ENCODE data around the gene RITA1. TPM values are rescaled to one million over a fixed set of nuclear protein-coding genes. Genes with fewer than 3 reads are reported as not detected.

RITA1 gene
- total and polyA plus RNA-seq, 2 donors (not counting 3 experiments of a cell fraction or from before 2014, with no cell fraction given): 20.7 to 21.3 TPM

GRCh38 chr12:113184900-113185179 lies 681 bp upstream of the RITA1 start:
- BruUV-seq (replicated peaks): no TSS peak

GRCh38 chr12:113186033-113186365 lies 478 bp downstream of the RITA1 start:
- dilution Hi-C loops (cut with MboI; ENCODE audit: extremely low pct_ligation_motif_present, low sequenced_read_pairs) (no loop called here), intact Hi-C loops (cut with micrococcal nuclease) (no loop called here)
- TF ChIP-seq CTCF (IDR thresholded peaks at IDR 0.05; ENCODE audit: extremely low read depth in 1 of 2, insufficient read depth in 1 of 2, low read depth in 1 of 2, low read length in 2 of 2) (no peak), JUN (IDR thresholded peaks at IDR 0.05; ENCODE audit: borderline replicate concordance, insufficient read depth, insufficient read length, low read depth) (no peak), EZH2 (IDR thresholded peaks at IDR 0.05; ENCODE audit: borderline replicate concordance, low read depth, low read length, severe bottlenecking) (no peak)
- no peak for DNase-seq (ENCODE audit: low read depth, low spot score)
- Histone ChIP-seq H3K4me3 (replicated peaks in 1 of 3; ENCODE audit: insufficient read depth in 1 of 3, low read depth in 1 of 3, low read length in 3 of 3) (peak overlapping the region; percentile 45 to 79 (median 76)), H3K4me2 (ENCODE audit: insufficient read depth, low read length) (peak overlapping the region; percentile 91), H4K20me1 (replicated peaks; ENCODE audit: control insufficient read depth, extremely low read depth, insufficient read depth, low read length) (no peaks in the 10 kb centered on the region), H3K36me3 (ENCODE audit: control insufficient read depth in 2 of 2, extremely low read depth in 1 of 2, insufficient read depth in 2 of 2, low read length in 2 of 2) (peaks cover 0 to 3% of the 10 kb centered on the region in 2 experiments), H3K9me1 (replicated peaks; ENCODE audit: control insufficient read depth, extremely low read depth, insufficient read depth, low read length) (no peaks in the 10 kb centered on the region), H3K27ac (ENCODE audit: insufficient read depth, low read depth, low read length) (peak overlapping the region; percentile 67), H3K9me3 (replicated peaks; ENCODE audit: control insufficient read depth, insufficient read depth, low read length) (no peaks in the 10 kb centered on the region), H3K27me3 (ENCODE audit: control insufficient read depth in 2 of 2, insufficient read depth in 2 of 2, low read length in 2 of 2) (no peaks in the 10 kb centered on the region), H3K4me1 (ENCODE audit: control insufficient read depth, extremely low read depth, insufficient read depth, low read length) (peaks cover 12% of the 10 kb centered on the region), H3K9ac (replicated peaks; ENCODE audit: extremely low read depth, insufficient read depth, low read length) (peak overlapping the region; percentile 91), H2AFZ (ENCODE audit: low read depth, low read length) (peak overlapping the region; percentile 59), H3K79me2 (ENCODE audit: control insufficient read depth, insufficient read depth, low read length) (peaks cover 43% of the 10 kb centered on the region)
- FAIRE-seq: no peak
- POLR2A ChIA-PET: interaction anchor here (0.6 kb wide), 1 partner anchor 286 kb away, joined by 3 read pairs; no protein-coding TSS in a partner anchor
- BruUV-seq (replicated peaks): no TSS peak
- CTCF ChIA-PET: interaction anchor here (1.1 to 3.0 kb wide), 3 partner anchors 11 to 239 kb away, joined by 6 to 21 read pairs (median 7); no protein-coding TSS in a partner anchor

More at GRCh38 chr12:113184900-113185179, 681 bp upstream of the RITA1 start:
- Histone ChIP-seq H3K4me2 (ENCODE audit: insufficient read depth, low read length) (peak overlapping the region; percentile 79), H3K9ac (replicated peaks; ENCODE audit: extremely low read depth, insufficient read depth, low read length) (peak overlapping the region; percentile 91), H2AFZ (ENCODE audit: low read depth, low read length) (peak overlapping the region; percentile 70), H3K4me3 (replicated peaks in 1 of 3; ENCODE audit: insufficient read depth in 1 of 3, low read depth in 1 of 3, low read length in 3 of 3) (peak overlapping the region; percentile 45 to 79 (median 76)), H4K20me1 (replicated peaks; ENCODE audit: control insufficient read depth, extremely low read depth, insufficient read depth, low read length) (no peaks in the 10 kb centered on the region), H3K4me1 (ENCODE audit: control insufficient read depth, extremely low read depth, insufficient read depth, low read length) (peaks cover 12% of the 10 kb centered on the region), H3K27ac (ENCODE audit: insufficient read depth, low read depth, low read length) (peak overlapping the region; percentile 67), H3K36me3 (ENCODE audit: control insufficient read depth in 2 of 2, extremely low read depth in 1 of 2, insufficient read depth in 2 of 2, low read length in 2 of 2) (peaks cover 0 to 6% of the 10 kb centered on the region in 2 experiments), H3K79me2 (ENCODE audit: control insufficient read depth, insufficient read depth, low read length) (peaks cover 49% of the 10 kb centered on the region), H3K9me3 (replicated peaks; ENCODE audit: control insufficient read depth, insufficient read depth, low read length) (no peaks in the 10 kb centered on the region), H3K27me3 (ENCODE audit: control insufficient read depth in 2 of 2, insufficient read depth in 2 of 2, low read length in 2 of 2) (no peaks in the 10 kb centered on the region), H3K9me1 (replicated peaks; ENCODE audit: control insufficient read depth, extremely low read depth, insufficient read depth, low read length) (no peaks in the 10 kb centered on the region)
- TF ChIP-seq EZH2 (IDR thresholded peaks at IDR 0.05; ENCODE audit: borderline replicate concordance, low read depth, low read length, severe bottlenecking) (no peak), POLR2A (IDR thresholded peaks at IDR 0.05; ENCODE audit: low read depth, low read length) (peak; percentile 71), MAX (IDR thresholded peaks at IDR 0.05; ENCODE audit: insufficient read depth, insufficient read length) (peak; percentile 61), POLR2AphosphoS5 (IDR thresholded peaks at IDR 0.05; ENCODE audit: insufficient read depth, low read depth, low read length) (peak; percentile 65), FOS (IDR thresholded peaks at IDR 0.05; ENCODE audit: borderline replicate concordance, insufficient read depth, low read length) (no peak), GATA2 (IDR thresholded peaks at IDR 0.05; ENCODE audit: insufficient read depth, insufficient read length, low read depth, low read length) (no peak)
- ChIA-PET CTCF (interaction anchor here (1.0 to 3.0 kb wide), 3 partner anchors 10 to 240 kb away, joined by 3 to 21 read pairs (median 5); no protein-coding TSS in a partner anchor), POLR2A (interaction anchor here (1.3 kb wide), 1 partner anchor 38 kb away, joined by 6 read pairs; no protein-coding TSS in a partner anchor)
- dilution Hi-C loops (cut with MboI; ENCODE audit: extremely low pct_ligation_motif_present, low sequenced_read_pairs) (no loop called here), intact Hi-C loops (cut with micrococcal nuclease) (loop anchor here (1.0 to 2.0 kb wide), 3 partner anchors 8 to 173 kb away; partner anchors contain the start of genes PLBD2 and TPCN1)
- DNase-seq (ENCODE audit: low read depth, low spot score) (peak; percentile 93), FAIRE-seq (no peak)
